A204.1 (cell line): ENCODE data around the gene VEGFB.

ENCODE experiments used
- FAIRE-seq: peaks from 2 replicates; lab custom pipeline; 2012; peaks lifted over from hg19 to GRCh38; lab: Jason Lieb, UNC

VEGFB gene

GRCh38 chr11:64211181-64211872 lies 23.1 kb upstream of the VEGFB start:
- FAIRE-seq, result no peak

DNA sequence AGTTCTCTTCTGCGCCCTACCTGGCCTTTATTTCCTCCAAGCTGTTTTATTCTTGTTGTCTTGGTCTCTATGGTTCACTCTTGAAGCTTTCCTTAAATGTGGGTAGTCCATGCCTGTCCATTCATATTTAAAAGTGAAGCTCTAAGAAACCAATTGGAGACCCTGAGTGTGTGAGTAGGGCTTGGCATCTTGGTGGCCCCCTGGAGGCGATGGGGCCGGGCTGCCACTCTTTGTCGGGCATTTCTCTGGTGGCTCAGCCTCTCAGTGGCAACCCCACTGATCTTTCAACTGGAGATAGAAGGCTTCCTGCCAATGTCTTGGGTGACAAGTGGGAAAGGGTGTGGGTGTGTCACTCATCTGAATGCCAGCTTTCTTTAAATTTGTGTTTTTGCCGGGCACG lies 17.5 kb upstream of the VEGFB start:
- FAIRE-seq, result no peak

DNA sequence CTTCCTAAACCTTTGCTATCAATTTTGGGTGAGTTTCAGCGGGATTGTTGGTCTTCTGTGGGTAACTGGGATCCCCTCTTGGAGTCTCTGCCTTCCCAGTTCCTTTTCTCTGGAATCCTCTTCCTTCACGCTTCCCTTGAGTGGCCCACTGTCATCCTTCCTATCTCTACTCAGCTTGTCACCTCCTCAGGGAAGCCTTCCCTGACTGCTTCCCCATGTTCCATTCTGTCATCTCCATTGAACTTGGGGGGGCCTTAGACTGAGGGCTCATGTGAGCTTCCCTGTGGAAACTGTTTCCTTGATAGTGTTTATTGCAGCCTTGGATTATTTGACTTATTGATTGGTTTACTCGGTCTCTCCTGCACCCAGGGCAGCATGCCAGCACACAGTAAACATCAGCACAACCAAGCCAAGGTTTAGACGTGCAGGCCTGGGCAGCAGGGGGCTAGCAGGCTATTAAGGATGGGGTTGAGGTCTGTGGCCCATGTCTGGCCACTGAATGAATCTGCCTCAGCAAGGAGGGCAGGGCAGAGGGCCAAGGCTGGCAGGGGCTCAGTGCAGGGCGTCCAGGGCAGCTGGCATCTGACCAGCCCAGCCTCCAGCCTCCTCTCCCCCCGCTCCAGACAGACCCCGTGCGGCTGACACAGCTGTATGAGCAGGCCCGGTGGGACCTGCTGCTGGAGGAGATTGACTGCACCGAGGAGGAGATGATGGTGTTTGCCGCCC lies 15.6 kb upstream of the VEGFB start:
- no peak for FAIRE-seq

GRCh38 chr11:64219354-64219684 lies 15.1 kb upstream of the VEGFB start:
- no peak for FAIRE-seq

GRCh38 chr11:64219755-64220154 lies 14.6 kb upstream of the VEGFB start:
- no peak for FAIRE-seq

GRCh38 chr11:64220271-64220670 lies 14.1 kb upstream of the VEGFB start:
- no peak for FAIRE-seq

- no peak for FAIRE-seq
These were observed 13.6 kb upstream of the VEGFB start for GRCh38 chr11:64220798-64221197.

DNA sequence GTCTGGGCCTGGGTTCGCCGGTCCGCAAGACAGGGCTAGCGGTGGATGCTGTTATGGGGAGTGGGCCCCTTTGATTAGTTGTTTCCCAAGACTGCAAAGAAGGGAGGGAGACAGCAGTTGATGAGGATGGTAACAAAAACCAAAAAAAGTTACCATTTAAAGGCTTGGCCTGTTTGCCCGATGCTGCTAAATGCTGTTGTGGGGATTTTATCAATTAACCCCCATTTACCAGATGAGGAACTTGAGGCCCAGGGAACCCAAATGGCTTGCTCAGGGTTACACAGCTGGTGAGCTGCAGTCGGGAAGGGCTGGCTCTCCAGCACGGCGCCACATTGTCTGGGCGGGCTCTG lies 11.8 kb upstream of the VEGFB start:
- FAIRE-seq, result no peak

DNA sequence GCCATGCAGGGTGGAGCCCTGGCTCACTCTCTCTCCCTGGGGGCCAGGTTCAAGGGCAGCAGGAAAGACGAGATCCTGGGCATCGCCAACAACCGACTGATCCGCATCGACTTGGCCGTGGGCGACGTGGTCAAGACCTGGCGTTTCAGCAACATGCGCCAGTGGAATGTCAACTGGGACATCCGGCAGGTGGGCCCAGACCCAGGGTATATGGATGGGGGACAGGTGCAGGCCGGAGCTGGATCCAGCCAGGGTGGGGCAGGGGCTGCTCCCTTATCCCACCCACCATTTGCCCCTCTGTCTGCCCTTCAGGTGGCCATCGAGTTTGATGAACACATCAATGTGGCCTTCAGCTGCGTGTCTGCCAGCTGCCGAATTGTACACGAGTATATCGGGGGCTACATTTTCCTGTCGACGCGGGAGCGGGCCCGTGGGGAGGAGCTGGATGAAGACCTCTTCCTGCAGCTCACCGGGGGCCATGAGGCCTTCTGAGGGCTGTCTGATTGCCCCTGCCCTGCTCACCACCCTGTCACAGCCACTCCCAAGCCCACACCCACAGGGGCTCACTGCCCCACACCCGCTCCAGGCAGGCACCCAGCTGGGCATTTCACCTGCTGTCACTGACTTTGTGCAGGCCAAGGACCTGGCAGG lies 11.3 kb upstream of the VEGFB start:
- FAIRE-seq, result no peak

DNA sequence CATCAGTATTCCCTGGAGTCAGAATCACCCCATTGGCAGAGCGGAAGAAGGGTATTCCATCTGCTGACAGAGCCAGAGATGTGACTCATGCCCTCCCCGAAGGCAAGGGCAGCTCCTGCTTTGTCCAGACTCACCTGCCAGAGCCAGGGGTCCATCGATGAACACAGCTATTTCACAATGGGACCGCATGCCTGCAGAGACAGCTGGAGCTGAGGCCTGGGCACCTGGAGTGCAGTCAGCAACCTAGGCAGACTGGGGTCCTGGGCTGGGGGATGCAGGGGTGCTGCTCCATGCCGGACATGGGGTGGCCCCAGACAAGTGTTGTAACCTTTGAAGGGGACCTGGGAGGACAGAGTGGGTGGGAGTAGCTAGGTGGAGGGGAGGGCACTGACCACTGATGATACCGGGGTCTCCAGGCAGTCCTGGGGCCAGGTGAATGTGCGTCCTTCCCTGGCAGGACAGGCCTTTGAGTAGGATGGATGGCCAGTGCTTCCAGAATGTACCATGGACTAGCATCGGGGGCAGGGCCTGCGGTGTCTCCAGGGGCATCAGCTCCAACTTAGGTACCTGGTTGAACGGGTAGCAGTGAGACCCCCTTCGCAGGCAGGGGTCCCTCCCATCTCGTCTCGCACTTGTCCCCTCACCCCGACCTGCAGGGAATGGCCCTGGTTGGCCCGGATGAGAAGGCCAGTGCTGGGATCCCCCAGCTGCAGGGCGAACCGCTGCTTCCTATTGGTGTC lies 10.1 kb upstream of the VEGFB start:
- FAIRE-seq, result no peak

DNA sequence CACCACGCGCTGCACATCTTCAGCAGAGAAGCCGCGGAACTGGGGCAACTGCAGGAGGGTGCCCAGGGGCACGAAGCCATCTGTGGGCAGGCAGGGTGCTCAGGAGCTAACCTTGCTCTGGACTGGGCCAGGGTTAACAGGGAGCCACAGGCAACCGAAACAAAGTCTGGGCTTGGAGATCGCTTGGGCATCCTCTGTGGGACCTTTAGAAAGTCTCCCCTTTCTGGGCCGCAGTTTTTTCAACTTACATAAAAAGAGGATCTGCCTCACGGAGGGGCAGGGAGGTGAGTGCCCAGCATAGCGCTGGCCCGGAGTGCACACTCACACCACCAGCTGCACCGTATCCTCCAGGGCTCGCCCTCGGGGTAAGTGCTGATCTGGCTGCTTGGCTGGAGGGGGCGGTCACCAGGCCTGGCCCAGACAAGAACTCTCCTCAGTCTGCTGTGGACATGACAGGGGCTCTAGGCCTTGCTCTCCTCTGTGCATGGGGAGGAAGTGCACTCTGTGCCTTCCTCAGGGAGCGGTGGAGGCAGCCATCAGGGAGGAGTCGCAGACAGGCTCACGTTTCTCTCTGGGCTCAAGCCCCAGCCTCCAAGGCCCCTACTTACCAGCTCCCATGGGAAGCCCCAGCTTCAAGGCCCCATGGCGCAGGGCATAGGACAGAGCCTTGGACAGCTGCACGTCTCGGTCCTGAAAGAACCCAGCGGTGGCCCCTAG lies 9.3 kb upstream of the VEGFB start:
- no peak for FAIRE-seq

DNA sequence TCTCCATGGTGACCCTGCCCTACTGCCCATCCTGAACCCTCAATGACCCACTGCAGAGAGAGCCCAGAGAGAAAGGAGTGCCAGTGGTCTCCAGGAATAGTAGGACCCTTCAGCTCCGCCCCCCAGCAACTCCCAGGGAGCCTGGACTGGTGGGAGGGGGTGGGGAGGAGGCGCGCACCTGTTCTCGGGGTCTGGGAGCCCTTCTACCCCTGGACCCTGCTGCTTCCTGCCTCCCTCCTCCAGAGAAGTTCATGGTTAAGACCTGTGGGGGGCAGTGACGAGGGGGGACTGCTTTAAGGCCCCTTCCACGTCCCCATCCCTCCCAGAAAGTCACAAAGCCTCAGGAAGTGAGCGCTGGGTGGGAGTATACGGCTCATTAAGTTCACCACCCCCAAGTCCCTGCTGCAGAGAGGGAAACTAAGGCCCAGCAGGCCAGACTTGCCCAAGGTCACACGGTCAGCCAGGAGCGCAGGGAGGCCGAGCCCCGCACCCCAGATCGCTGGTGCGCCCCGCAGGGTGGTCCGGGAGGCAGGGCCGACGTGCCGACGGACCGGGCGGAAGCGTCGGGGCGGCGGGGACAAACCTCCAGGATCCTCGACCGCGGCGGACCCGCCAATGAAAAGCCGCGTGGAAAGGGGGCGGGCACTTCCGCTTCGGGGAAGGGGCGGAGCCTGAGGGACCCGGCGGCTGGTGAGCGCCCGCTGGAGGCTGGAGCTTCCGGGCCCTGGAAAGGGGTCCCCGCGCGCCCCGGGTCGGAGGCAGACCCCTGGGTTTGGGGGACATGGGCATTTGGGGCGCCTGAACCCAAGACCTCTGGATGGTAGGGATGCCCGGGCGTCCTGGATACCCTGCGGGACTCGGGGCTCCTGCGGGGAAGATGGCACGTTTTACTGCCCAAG lies 8.5 kb upstream of the VEGFB start, which contains the start of the genes NUDT22 and TRPT1:
TSS of gene NUDT22 (plus strand) at position 667 of the 899 bp plus-strand sequence. CDS start 379 bp downstream, outside the sequence.
TSS of gene TRPT1 (minus strand) at position 579 of the 899 bp plus-strand sequence. CDS start at position 253, 326 bp downstream.
- no peak for FAIRE-seq

- FAIRE-seq, result no peak
These were observed 7.8 kb upstream of the VEGFB start for GRCh38 chr11:64226507-64227051.

DNA sequence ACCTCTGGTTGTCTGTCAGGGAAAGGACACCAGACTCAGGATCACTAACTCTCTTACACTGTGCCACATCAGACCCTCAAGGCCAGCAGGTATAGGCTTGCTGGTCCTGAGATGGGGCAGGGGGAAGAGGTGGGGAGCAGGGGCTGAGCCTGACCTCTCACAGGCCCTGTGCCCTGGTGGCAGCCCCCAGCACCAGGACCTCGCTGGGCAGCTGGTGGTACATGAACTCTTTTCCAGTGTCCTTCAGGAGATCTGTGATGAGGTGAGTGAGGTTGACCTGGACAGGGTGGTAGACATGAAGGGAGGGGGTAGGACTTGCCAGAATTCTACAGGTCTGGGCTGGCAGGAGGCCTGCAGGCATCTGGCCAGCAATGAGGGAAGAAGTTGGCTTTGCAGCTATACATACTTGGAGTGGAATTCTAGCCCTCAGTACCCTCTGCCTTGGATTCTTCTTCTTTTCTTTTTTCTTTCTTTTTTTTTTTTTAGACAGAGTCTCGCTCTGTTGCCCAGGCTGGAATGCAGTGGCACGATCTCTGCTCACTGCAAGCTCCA lies 6.9 kb upstream of the VEGFB start:
- FAIRE-seq, result no peak

DNA sequence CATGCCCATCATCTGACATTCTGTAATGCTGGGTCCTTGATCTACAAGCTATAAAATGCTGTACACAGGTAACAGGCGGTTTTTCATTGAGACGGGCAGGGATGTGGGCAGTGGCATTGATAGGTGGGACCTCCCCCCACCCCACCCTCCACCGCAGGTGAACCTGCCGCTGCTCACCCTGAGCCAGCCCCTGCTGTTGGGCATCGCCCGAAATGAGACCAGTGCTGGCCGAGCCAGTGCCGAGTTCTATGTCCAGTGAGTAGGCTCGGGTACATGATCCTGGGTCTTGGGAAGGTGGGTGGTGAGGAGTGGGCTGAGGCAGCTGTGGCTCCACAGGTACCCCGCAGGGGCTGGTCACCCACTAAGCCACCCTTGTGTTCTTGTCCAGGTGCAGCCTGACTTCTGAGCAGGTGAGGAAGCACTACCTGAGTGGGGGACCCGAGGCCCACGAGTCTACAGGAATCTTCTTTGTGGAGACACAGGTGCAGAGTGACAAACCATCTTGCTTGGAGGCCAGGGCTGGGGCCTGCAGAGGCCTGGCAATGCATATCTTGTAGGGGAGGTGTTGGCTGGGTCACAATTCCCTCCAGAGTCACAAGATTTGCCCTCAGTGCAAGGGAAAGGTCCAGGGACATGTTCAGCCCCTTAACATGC lies 5.2 kb upstream of the VEGFB start:
- no peak for FAIRE-seq

- no peak for FAIRE-seq
These were observed 4.6 kb upstream of the VEGFB start for GRCh38 chr11:64229744-64230170.

DNA sequence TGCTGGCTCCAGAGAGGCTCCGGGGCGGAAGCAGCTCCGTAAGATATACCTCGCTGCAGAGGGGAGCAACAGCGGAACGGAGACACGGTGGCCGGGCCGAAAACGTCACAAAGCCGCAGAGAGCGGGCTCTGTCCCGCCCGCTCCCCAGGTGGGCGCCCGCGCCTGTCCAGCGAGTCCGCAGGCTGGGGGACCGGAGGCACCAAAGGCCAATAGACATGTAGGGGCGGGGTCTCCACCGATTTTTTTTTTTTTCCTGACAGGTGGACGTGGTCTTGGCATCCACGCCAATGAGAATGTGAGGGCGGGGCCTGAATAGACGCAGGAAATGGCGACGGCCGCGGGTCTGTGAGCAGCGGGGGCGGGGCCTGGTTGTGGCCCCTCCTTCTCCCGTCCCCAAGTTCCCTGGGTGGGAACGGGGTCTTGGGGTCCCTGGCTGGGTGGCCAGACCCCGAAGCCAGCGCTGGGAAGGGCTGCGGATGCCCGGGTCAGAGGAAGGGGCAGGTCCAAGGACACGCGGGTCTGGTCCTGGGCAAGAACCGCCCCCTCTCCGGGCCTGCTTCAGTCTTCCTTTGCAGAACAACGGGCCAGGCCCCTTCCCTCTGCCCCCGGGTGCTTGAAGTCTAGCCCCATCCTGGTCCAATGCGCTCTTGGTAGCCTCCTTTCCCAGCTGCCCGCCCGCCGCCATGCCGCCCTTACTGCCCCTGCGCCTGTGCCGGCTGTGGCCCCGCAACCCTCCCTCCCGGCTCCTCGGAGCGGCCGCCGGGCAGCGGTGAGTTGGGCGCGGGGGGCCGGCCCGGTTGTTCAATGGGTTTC lies 4.0 kb upstream of the VEGFB start, which contains the start of gene DNAJC4:
TSS of gene DNAJC4 (plus strand) at position 378 of the 814 bp plus-strand sequence. CDS start at position 685, 307 bp downstream.
- peak; percentile 88 for FAIRE-seq

DNA sequence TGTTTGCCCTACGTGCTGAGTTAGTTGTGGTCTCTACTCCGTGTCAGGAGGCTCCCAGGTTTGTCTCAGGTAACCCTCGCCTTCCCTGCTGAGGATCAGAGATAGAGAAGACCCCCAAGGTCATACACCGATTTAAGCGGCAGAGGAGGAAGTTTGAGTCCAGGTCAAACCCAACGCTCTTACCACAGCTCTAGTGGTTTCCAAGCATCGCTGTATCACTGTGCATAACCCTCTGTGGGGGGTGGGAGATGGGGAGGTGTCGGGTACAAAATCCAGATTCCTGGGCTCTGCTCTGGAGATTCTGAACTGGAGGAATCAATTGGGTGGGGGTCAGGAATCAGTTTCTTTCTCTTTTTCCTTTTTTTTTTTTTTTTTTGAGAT lies 3.4 kb upstream of the VEGFB start:
- FAIRE-seq, result no peak

DNA sequence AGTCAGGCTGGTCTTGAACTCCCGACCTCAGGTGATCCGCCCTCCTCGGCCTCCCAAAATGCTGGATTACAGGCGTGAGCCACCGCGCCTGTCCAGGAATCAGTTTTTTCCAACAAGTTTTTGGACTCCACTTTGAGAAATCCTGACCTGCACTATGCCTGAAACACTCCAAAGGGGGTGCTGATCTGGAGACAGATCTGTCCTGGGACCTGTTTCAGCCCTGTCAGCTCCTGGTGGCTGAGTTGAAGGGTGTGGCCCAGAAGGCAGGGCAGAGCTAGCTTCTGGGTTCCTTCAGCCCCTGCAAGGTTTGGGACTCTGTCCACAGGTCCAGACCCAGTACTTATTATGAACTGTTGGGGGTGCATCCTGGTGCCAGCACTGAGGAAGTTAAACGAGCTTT lies 2.8 kb upstream of the VEGFB start:
- no peak for FAIRE-seq
